Keratinocyte (primary cell): ENCODE measurements around the gene NCEH1. TPM values are rescaled to one million over a fixed set of nuclear protein-coding genes. Genes with fewer than 3 reads are reported as not detected.
A peak's percentile ranks its signal among the peaks of the same experiment; 100 is the strongest.
"Not testable (repeated sequence)": the region's sequence is repeated elsewhere in the genome, so short reads cannot be mapped to it uniquely, and the experiment has no call there.

Experiments used
- DNase-seq: peaks from one replicate; pipeline ENCODE4 v3.0.0-alpha.2; 2011; ENCODE audit warnings: low read depth, missing footprints, low spot score
- FAIRE-seq: peaks from 2 replicates; lab custom pipeline; 2011; peaks lifted over from hg19 to GRCh38; lab: Jason Lieb, UNC
- H2AFZ ChIP-seq: 2 replicates; pipeline ENCODE4 v1.6.0; 2012; ENCODE audit warnings: low read length, control low read depth, inconsistent platforms; ENCODE audit not compliant: control insufficient read depth
- H3K27ac ChIP-seq: 2 replicates; pipeline ENCODE4 v1.5.1; 2011; ENCODE audit warnings: low read length; ENCODE audit not compliant: control insufficient read depth, insufficient read depth
- H3K27me3 ChIP-seq: 3 replicates; pipeline ENCODE4 v1.6.0; 2011; ENCODE audit warnings: low read length; ENCODE audit not compliant: control insufficient read depth, insufficient read depth; ENCODE audit errors: extremely low read depth
- H3K36me3 ChIP-seq, 2 experiments: 2 replicates in 1 of 2; 3 replicates in 1 of 2; pipeline ENCODE4 v1.5.1; 2011; ENCODE audit warnings: low read length in 2 of 2, mild to moderate bottlenecking in 1 of 2; ENCODE audit not compliant: control insufficient read depth in 2 of 2, insufficient read depth in 2 of 2; ENCODE audit errors: extremely low read depth in 1 of 2
- H3K4me1 ChIP-seq: 3 replicates; pipeline ENCODE4 v1.5.1; 2011; ENCODE audit warnings: low read length; ENCODE audit not compliant: control insufficient read depth, insufficient read depth; ENCODE audit errors: extremely low read depth
- H3K4me2 ChIP-seq: 3 replicates; pipeline ENCODE4 v1.6.0; 2011; ENCODE audit warnings: low read depth, low read length; ENCODE audit not compliant: control insufficient read depth, insufficient read depth; ENCODE audit errors: extremely low read depth
- H3K4me3 ChIP-seq, 3 experiments: fragments of 200-600 bp in 1 of 3; sonication (generic) in 1 of 3; 2 replicates in 2 of 3; 3 replicates in 1 of 3; pipeline ENCODE4 v1.5.1; 2011 to 2016; ENCODE audit warnings: low read length in 3 of 3, mild to moderate bottlenecking in 3 of 3, control low read depth in 2 of 3, inconsistent platforms in 1 of 3, low read depth in 1 of 3, mixed read lengths in 1 of 3, mixed run types in 1 of 3, moderate library complexity in 1 of 3; ENCODE audit not compliant: control insufficient read depth in 2 of 3, insufficient read depth in 2 of 3; ENCODE audit errors: extremely low read depth in 1 of 3
- H3K79me2 ChIP-seq: 2 replicates; pipeline ENCODE4 v1.6.0; 2012; ENCODE audit warnings: low read length; ENCODE audit not compliant: control insufficient read depth, insufficient read depth
- H3K9ac ChIP-seq: 3 replicates; pipeline ENCODE4 v1.6.0; 2011; ENCODE audit warnings: low read length; ENCODE audit not compliant: control insufficient read depth, insufficient read depth; ENCODE audit errors: extremely low read depth
- H3K9me1 ChIP-seq: 3 replicates; pipeline ENCODE4 v1.6.0; 2011; ENCODE audit warnings: low read length; ENCODE audit not compliant: control insufficient read depth, insufficient read depth; ENCODE audit errors: extremely low read depth
- H3K9me3 ChIP-seq: 2 replicates; pipeline ENCODE4 v1.5.1; 2012; ENCODE audit warnings: low read depth, low read length; ENCODE audit not compliant: control insufficient read depth
- H4K20me1 ChIP-seq: 3 replicates; pipeline ENCODE4 v1.6.0; 2011; ENCODE audit warnings: low read length; ENCODE audit not compliant: control insufficient read depth, insufficient read depth; ENCODE audit errors: extremely low read depth
- EZH2 ChIP-seq: IDR thresholded peaks from one replicate; pipeline ENCODE4 v1.6.1; 2012; ENCODE audit warnings: inconsistent platforms, mild to moderate bottlenecking, low read length, moderate library complexity
- dilution Hi-C: fragments of 300-500 bp; cut with MboI; formaldehyde crosslinking; loops from one replicate; pipeline ENCODE4 v1.7.0; 2020; ENCODE audit warnings: low sequenced_read_pairs; ENCODE audit not compliant: extremely low pct_ligation_motif_present
- polyA minus RNA-seq, 3 experiments: library from RNA; depleted of rRNA, polyadenylated mRNA; stranded (reverse); fragments of >200 nt; gene quantifications; 1 replicate in 1 of 3; 2 replicates in 1 of 3; 3 replicates in 1 of 3; pipeline ENCODE4 v1.2.3, GENCODE V29; 2011
- polyA plus RNA-seq, 5 experiments: library from polyadenylated mRNA; depleted of rRNA in 3 of 5; stranded (reverse) in 3 of 5; stranded (forward) in 1 of 5; unstranded in 1 of 5; fragments of >200 nt; gene quantifications; 1 replicate in 1 of 5; 2 replicates in 3 of 5; 3 replicates in 1 of 5; pipeline versions ENCODE4 v1.2.1 to v1.2.3, GENCODE V29; 2011 to 2012; ENCODE audit warnings: missing spikeins in 2 of 5, low read depth in 1 of 5, low replicate concordance in 1 of 5
- TF ChIP-seq, protein P1 (sequence below), 3 experiments: IDR thresholded peaks in 1 of 3; conservative IDR thresholded peaks in 1 of 3; optimal IDR thresholded peaks in 1 of 3; 2 replicates in 2 of 3; 3 replicates in 1 of 3; pipeline versions ENCODE3 to v1.5.1; 2011; ENCODE audit warnings: low read length in 3 of 3, mild to moderate bottlenecking in 3 of 3, moderate library complexity in 2 of 3, control low read depth in 1 of 3, inconsistent platforms in 1 of 3; ENCODE audit not compliant: insufficient read depth in 2 of 3; ENCODE audit errors: extremely low read depth in 1 of 3

Gene NCEH1, protein sequence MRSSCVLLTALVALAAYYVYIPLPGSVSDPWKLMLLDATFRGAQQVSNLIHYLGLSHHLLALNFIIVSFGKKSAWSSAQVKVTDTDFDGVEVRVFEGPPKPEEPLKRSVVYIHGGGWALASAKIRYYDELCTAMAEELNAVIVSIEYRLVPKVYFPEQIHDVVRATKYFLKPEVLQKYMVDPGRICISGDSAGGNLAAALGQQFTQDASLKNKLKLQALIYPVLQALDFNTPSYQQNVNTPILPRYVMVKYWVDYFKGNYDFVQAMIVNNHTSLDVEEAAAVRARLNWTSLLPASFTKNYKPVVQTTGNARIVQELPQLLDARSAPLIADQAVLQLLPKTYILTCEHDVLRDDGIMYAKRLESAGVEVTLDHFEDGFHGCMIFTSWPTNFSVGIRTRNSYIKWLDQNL
- 8.0 to 17.4 TPM (median 13.2 TPM) in 3 replicates for polyA plus RNA-seq
- 0.16 TPM for polyA plus RNA-seq (2011; ENCODE audit: low read depth)
- polyA plus RNA-seq (2011; cell fraction: cytosol; rRNA removed) = 3.1 and 6.2 TPM in 2 replicates
- polyA plus RNA-seq (2011; cell fraction: nucleus; rRNA removed) = 15.8 and 18.2 TPM in 2 replicates
- 1.5 and 11.0 TPM in 2 replicates for polyA plus RNA-seq (2012; ENCODE audit: low replicate concordance)
- 9.9 to 18.5 TPM (median 16.8 TPM) in 3 replicates for polyA minus RNA-seq
- polyA minus RNA-seq (2011; cell fraction: cytosol; rRNA and poly(A)+ RNA removed) = 8.1 TPM
- 19.6 and 27.6 TPM in 2 replicates for polyA minus RNA-seq (2011; cell fraction: nucleus; rRNA and poly(A)+ RNA removed)

DNA sequence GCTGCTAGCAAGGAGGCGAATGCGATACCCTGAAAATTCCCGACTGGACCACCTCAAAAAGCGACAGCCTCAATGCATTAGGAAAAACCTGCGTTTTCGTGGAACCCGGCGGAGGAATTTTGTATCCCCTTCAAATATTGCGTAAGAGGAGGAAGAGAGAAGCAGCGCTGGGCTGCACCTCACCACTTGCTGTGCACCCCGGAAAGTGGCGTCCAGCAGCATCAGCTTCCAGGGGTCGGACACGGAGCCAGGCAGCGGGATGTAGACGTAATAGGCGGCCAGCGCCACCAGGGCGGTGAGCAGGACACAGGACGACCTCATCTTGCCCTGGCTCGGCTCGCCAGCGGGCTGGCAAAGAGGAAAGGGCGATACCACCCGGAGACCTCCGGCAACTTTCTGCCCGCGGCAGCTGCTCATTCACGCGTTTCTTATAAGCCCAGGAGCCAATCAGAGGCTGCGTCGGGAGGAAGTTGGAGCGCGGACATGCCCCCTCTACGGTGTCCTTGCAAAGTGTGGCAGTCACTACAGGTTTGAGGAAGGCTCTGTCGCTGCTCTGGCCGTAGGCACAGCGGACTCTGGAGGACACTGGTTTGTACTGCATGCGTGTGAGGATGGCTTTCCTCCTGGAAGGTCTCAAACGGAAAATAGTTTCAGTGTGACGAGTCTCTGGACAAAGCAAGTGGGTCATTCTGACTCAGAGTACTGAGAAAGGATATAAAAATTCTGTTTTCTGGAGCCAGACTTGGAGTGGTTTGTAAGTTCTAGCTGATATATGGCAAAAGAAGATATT is at the start of gene NCEH1:
Gene NCEH1, minus strand, starts transcription at position 404 of the 790 bp plus-strand sequence. Its CDS starts 83 bp downstream, at position 321.
- peaks cover 24% of the 10 kb centered on the region for H3K4me1 ChIP-seq
- H3K79me2 ChIP-seq = peaks cover 17% of the 10 kb centered on the region
- H3K4me2 ChIP-seq = peak within 1 kb of the TSS; percentile 98
- no peaks in the 10 kb centered on the region for H3K9me1 ChIP-seq
- no peaks in the 10 kb centered on the region for H3K36me3 ChIP-seq
- H2AFZ ChIP-seq = peak within 1 kb of the TSS; percentile 98
- peak within 1 kb of the TSS; percentile 85 for H3K27ac ChIP-seq
- FAIRE-seq (peak; percentile 96), DNase-seq (peak; percentile 79)
- TF ChIP-seq EZH2 = no peak
- TF ChIP-seq, protein P1, sequence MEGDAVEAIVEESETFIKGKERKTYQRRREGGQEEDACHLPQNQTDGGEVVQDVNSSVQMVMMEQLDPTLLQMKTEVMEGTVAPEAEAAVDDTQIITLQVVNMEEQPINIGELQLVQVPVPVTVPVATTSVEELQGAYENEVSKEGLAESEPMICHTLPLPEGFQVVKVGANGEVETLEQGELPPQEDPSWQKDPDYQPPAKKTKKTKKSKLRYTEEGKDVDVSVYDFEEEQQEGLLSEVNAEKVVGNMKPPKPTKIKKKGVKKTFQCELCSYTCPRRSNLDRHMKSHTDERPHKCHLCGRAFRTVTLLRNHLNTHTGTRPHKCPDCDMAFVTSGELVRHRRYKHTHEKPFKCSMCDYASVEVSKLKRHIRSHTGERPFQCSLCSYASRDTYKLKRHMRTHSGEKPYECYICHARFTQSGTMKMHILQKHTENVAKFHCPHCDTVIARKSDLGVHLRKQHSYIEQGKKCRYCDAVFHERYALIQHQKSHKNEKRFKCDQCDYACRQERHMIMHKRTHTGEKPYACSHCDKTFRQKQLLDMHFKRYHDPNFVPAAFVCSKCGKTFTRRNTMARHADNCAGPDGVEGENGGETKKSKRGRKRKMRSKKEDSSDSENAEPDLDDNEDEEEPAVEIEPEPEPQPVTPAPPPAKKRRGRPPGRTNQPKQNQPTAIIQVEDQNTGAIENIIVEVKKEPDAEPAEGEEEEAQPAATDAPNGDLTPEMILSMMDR (optimal IDR thresholded peaks at IDR 0.05 in 1 of 3, IDR thresholded peaks at IDR 0.05 in 1 of 3, conservative IDR thresholded peaks at IDR 0.05 in 1 of 3; ENCODE audit: extremely low read depth in 1 of 3, insufficient read depth in 2 of 3, low read length in 3 of 3) = peak; percentile 80 to 96 (median 91)
- H3K9ac ChIP-seq = peak within 1 kb of the TSS; percentile 84
- H4K20me1 ChIP-seq = no peaks in the 10 kb centered on the region
- peak within 1 kb of the TSS; percentile 66 to 88 (median 84) for H3K4me3 ChIP-seq
- H3K27me3 ChIP-seq = no peaks in the 10 kb centered on the region
- dilution Hi-C loops = no loop called here
- H3K9me3 ChIP-seq = no peaks in the 10 kb centered on the region

DNA sequence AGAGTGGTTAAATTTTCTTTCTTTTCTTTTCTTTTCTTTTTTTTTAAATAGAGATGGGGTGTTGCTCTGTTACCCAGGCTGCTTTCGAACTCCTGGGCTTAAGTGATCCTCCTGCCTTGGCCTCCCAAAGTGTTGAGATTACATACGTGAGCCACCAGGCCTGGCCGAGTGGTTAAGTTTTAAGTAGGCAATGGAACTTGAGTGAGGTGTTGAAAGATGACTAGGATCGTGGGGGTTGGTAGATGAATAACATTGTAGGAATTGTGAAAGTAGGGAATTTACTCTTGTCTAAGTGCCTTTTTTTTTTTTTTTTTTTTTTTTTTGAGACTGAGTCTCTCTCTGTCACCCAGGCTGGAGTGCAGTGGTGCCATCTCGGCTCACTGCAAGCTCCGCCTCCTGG is 49.5 kb upstream of the NCEH1 start:
- H3K4me1 ChIP-seq, H3K4me3 ChIP-seq, H2AFZ ChIP-seq, DNase-seq, H4K20me1 ChIP-seq, FAIRE-seq, H3K9me3 ChIP-seq, H3K9me1 ChIP-seq, H3K27ac ChIP-seq, dilution Hi-C loops, H3K79me2 ChIP-seq, H3K27me3 ChIP-seq, H3K9ac ChIP-seq, H3K4me2 ChIP-seq: not testable (repeated sequence)
- peaks cover 7 to 20% of the 10 kb centered on the region in 2 experiments for H3K36me3 ChIP-seq
